Epithelial cell of proximal tubule (primary cell): Measurements from ENCODE around the gene FLYWCH1. TPM values are rescaled to one million over a fixed set of nuclear protein-coding genes. Genes with fewer than 3 reads are reported as not detected.

Experiments used
- DNase-seq: peaks from one replicate; pipeline ENCODE4 v3.0.0-alpha.2; 2011; ENCODE audit warnings: low read depth
- H3K4me3 ChIP-seq: 2 replicates; pipeline ENCODE4 v1.5.1; 2011; ENCODE audit warnings: low read depth, mild to moderate bottlenecking, low read length
- total RNA-seq: library from RNA; depleted of rRNA; stranded (reverse); fragments of >200 nt; gene quantifications from 2 replicates; pipeline ENCODE4 v1.2.3, GENCODE V29; 2015
- TF ChIP-seq, protein P1 (sequence below): conservative IDR thresholded peaks from 2 replicates; pipeline ENCODE4 v1.5.1; 2012; ENCODE audit warnings: low read depth, mild to moderate bottlenecking, low read length

FLYWCH1 gene
- total RNA-seq, 1 donor from 2014 or later: 47.1 TPM

DNA sequence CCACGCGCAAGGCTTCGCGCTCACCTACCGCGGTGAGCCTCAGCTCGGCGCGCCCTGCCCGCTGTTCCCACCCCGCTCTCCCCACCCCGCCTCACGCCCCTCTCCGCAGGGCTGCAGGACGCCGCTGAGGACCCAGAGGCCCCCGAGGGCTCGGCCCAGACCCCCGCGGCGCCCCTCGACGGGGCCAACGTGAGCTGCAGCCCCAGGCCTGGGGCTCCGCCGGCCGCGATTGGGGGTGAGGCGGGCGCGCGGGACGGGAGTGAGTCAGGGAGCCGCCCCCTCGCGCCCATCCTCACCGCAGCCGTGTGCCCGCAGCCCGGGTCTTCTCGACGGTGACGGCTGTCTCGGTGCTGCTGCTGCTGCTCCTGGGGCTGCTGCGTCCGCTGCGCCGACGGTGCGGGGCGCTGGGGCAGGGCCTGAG, 55.5 kb downstream of the FLYWCH1 start:
- DNase-seq: no peak
- no peak overlapping the region for H3K4me3 ChIP-seq
- TF ChIP-seq, protein P1, sequence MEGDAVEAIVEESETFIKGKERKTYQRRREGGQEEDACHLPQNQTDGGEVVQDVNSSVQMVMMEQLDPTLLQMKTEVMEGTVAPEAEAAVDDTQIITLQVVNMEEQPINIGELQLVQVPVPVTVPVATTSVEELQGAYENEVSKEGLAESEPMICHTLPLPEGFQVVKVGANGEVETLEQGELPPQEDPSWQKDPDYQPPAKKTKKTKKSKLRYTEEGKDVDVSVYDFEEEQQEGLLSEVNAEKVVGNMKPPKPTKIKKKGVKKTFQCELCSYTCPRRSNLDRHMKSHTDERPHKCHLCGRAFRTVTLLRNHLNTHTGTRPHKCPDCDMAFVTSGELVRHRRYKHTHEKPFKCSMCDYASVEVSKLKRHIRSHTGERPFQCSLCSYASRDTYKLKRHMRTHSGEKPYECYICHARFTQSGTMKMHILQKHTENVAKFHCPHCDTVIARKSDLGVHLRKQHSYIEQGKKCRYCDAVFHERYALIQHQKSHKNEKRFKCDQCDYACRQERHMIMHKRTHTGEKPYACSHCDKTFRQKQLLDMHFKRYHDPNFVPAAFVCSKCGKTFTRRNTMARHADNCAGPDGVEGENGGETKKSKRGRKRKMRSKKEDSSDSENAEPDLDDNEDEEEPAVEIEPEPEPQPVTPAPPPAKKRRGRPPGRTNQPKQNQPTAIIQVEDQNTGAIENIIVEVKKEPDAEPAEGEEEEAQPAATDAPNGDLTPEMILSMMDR: no peak

DNA sequence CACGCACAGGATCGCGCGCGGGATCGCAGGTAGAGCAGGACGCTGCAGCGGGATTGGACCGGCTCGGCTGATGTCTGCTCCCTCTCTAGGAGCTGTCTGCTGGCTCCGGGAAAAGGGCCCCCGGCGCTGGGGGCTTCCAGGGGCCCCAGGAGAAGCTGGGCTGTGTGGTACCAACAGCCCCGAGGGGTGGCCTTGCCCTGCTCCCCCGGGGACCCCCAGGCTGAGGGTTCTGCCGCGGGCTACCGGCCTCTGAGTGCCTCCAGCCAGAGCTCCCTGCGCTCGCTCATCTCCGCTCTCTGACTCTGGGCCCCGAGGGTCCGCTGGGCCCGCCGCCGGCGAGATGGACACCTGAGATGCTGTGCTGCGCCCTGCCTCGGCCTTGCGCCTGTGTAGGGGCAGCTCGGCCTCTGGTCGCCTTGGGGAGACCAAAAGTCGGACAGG, 56.0 kb downstream of the FLYWCH1 start:
- DNase-seq: no peak
- no peak overlapping the region for H3K4me3 ChIP-seq

DNA sequence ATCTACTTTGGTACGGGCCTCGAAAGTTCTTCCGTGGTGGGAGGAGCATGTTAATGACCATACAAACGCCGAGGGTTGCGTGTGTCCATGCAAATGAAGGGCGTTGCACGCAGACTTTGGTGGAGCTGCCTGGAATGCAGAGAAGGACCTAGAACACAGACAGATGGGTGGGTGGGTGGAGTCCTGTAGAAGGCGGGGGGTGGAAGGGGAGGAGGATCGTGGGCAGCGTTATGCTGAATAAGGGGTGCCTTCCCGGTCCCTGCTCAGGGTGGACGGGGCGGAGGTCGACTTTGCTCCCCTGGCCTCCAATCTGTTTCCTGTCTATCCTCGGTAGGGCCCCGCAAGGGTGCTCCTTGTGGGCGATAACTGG, 56.6 kb downstream of the FLYWCH1 start:
- DNase-seq: no peak
- peak overlapping the region; percentile 82 for H3K4me3 ChIP-seq
- TF ChIP-seq, protein P1: no peak

More for the DNA sequence above, 56.0 kb downstream of the FLYWCH1 start:
- TF ChIP-seq, protein P1: no peak

DNA sequence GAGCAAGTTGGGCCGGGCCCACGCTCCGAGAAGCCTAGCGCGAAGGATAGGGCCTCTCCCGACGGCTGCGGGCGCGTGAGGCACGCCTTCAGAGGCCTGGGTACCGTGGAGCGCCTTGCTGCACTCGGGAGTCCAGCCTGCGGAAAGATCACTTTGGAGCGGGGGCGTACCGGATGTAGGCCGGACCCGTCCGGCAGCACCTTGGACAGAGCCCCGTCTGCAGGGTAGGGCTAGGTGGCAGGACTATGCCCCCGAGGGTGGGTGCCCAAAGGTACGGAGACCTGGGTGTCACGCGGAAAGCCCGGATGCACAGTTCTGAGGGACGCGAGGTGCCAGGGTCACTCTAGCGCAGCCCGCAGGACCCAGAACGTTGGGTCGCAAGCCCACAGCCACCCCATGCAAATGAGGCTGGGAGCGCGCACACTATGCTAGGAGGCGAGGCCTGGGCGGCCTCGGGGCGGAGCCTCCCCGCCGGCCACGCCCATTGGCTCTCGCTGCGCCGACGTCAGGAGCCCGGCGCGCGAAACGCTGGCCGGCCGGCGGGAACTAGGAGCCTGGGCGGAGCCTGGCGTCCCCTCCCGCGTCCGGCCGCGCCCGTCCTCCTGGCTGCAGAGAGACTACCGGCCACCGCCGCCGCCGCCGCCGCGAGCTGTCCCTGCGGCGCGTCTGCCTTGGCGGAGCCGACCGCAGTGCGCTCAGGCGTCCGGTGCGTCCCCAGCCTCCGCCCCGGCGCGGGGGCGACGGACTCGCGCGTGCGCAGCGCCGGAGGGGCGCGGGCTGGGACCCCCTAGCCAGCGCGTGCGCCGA, 57.2 kb downstream of the FLYWCH1 start, which contains the start of gene PAQR4:
TSS of gene PAQR4 (plus strand) at position 611 of the 807 bp plus-strand sequence. CDS start 327 bp downstream, outside the sequence.
- peak; percentile 25 for DNase-seq
- H3K4me3 ChIP-seq: peak within 1 kb of the TSS; percentile 82
- TF ChIP-seq, protein P1: no peak

DNA sequence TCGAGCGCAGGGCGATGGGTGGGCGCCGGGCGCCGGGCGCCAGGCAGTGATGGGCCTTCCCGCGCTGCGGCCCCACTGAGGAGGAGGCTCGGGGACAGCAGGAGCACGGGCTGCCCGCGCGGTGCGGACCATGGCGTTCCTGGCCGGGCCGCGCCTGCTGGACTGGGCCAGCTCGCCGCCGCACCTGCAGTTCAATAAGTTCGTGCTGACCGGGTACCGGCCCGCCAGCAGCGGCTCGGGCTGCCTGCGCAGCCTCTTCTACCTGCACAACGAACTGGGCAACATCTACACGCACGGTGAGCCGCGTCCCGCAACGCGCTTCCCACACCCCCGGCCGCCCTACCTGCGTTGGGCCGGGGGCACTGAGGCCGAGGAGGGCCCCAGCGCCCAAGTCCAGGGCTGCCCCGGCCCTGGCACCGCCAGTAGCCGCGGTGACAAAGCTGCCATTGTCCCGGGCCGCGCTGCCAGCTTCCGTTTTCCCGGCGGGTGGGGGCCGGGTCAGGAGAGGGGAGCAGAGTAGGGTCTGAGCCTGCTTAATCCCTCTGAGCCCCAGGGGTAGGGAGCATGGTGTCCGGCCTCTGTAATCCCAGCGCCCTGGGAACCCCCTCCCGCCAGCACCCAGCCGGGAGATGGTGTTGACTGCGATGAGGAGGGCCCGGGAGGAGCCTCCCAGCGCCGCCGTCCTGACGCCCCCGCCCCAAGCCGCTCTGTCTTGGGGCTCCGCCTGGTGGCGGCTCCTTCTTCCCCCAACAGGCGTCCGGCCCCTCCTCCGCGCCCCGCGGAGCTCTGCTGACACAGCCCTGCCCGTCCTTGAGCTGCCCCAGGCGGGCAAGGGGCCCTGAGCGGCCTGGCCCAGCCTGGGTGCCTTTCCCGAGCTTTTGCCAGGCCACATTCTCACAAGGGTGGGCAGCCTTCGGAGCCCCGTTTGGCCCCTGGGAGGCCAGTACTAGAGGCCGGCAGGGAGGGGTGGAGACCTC, 58.1 kb downstream of the FLYWCH1 start:
- TF ChIP-seq, protein P1: peak; percentile 54
- peak overlapping the region; percentile 82 for H3K4me3 ChIP-seq
- no peak for DNase-seq

DNA sequence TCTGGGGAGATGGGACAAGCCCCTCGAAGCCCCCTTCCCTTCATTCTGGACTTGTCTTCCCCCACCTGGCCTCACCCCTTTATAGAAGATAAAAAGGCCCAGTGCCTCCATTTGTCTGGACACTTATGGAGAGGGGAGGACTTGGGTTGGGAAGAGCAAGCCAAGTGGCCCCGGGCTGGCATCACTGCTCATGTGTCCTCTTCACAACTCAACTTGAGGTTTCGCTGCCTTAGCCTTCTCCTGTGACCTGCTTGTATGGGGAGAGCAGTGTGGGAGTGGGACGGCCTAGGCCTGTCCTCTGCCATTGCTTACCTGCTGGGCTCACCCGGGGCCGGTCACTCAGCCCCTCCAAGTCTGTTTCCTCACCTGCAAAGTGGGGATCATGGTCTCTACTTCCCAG, 58.8 kb downstream of the FLYWCH1 start:
- no peak for DNase-seq
- H3K4me3 ChIP-seq: peak overlapping the region; percentile 82
- TF ChIP-seq, protein P1: no peak
